Testis (tissue), 5 donors: ENCODE data around the gene UBE2E3. TPM values are rescaled to one million over a fixed set of nuclear protein-coding genes. Genes with fewer than 3 reads are reported as not detected.
"Not testable (repeated sequence)": the region's sequence is repeated elsewhere in the genome, so short reads cannot be mapped to it uniquely, and the experiment has no call there.

Experiments used
- DNase-seq: peaks from one replicate; pipeline ENCODE4 v3.0.0-alpha.2; 2019
- H3K27ac ChIP-seq, 2 donors: fragments of 200-600 bp; sonication (generic); one replicate each; pipeline ENCODE4 v1.5.1; 2019
- H3K27me3 ChIP-seq: fragments of 200-600 bp; sonication (generic); one replicate; pipeline ENCODE4 v1.5.1; 2019
- H3K36me3 ChIP-seq: fragments of 200-600 bp; sonication (generic); one replicate; pipeline ENCODE4 v1.5.1; 2017; ENCODE audit warnings: low read depth; ENCODE audit errors: missing control alignments
- H3K4me1 ChIP-seq: fragments of 200-600 bp; sonication (generic); one replicate; pipeline ENCODE4 v1.5.1; 2019
- H3K4me3 ChIP-seq, 2 donors: fragments of 200-600 bp; sonication (generic); one replicate each; pipeline ENCODE4 v1.5.1; 2017 to 2019
- H3K9me3 ChIP-seq: fragments of 200-600 bp; sonication (generic); one replicate; pipeline ENCODE4 v1.5.1; 2017
- CTCF ChIP-seq, 3 experiments: fragments of 450-650 bp in 2 of 3; fragments of 200-600 bp in 1 of 3; sonication (generic) in 1 of 3; IDR thresholded peaks; one replicate each; pipeline ENCODE4 v1.5.1; 2016 to 2019; ENCODE audit warnings: antibody characterized with exemption in 3 of 3, mild to moderate bottlenecking in 2 of 3, moderate library complexity in 1 of 3
- POLR2A ChIP-seq: fragments of 450-650 bp; IDR thresholded peaks from one replicate; pipeline ENCODE4 v1.6.1; 2017; ENCODE audit warnings: antibody characterized with exemption, mild to moderate bottlenecking, moderate library complexity
- WGBS, 2 donors: methylation state at CpG; one replicate each; pipeline ENCODE4 v1.1.5; 2018; 5-methylcytosine and 5-hydroxymethylcytosine counted together
- intact Hi-C: fragments of 100-400 bp; cut with DNase I; formaldehyde crosslinking; loops from one replicate; pipeline ENCODE4 v1.15.1; 2023; ENCODE audit warnings: low total_unique reads
- long read RNA-seq, 2 donors: transcript quantifications; one replicate each; lab custom pipeline, GENCODE V29; 2026
- polyA plus RNA-seq: library from polyadenylated mRNA; stranded (reverse); fragments of 350-450 nt; fragmentation: Illumina TruSeq; extraction: RNeasy Lipid Tissue Mini Kit (QIAGEN cat#74804); gene quantifications from one replicate; pipeline ENCODE4 v1.2.3, GENCODE V29; 2014; ENCODE audit warnings: low read depth, low replicate concordance; ENCODE audit not compliant: insufficient read depth
- total RNA-seq, 2 donors: library from RNA; depleted of rRNA; stranded (reverse); fragments of >200 nt; gene quantifications; one replicate each; pipeline ENCODE4 v1.2.3, GENCODE V29; 2016

The UBE2E3 gene
- 100 to 1,000 TPM; 113 to 138 TPM for total RNA-seq
- 111 TPM for polyA plus RNA-seq
- long read RNA-seq, donor 1, transcript UBE2E3-202 (6 exons, 1,570 nt): major isoform, 52 of 93 reads
- long read RNA-seq, donor 1, partial matches to known transcripts: 39 of 93 reads
- long read RNA-seq, donor 1, other reads (novel, unspliced or antisense): 0 of 93 reads
- long read RNA-seq, donor 2, transcript UBE2E3-202 (6 exons, 1,570 nt): major isoform, 33 of 84 reads
- long read RNA-seq, donor 2, partial matches to known transcripts: 41 of 84 reads
- long read RNA-seq, donor 2, other reads (novel, unspliced or antisense): 7 of 84 reads

GRCh38 chr2:180980106-180980942 lies at the start of gene UBE2E3:
Gene UBE2E3 (plus strand): TSS chr2:180980605. CDS start chr2:180982043, 1,438 bp downstream.
- WGBS, 2 donors: 0 to 1% methylated on average over 13 to 29 of the region's 106 CpGs
- H3K27ac ChIP-seq: peak within 1 kb of the TSS; percentile 80 to 96
- intact Hi-C loops: no loop called here
- no peaks in the 10 kb centered on the region for H3K9me3 ChIP-seq
- H3K27me3 ChIP-seq: no peaks in the 10 kb centered on the region
- H3K4me3 ChIP-seq: peak within 1 kb of the TSS; percentile 70 to 78
- TF ChIP-seq CTCF (IDR thresholded peaks at IDR 0.05): peak; percentile 65 to 80 (median 71)
- no peak for TF ChIP-seq POLR2A
- H3K36me3 ChIP-seq: no peaks in the 10 kb centered on the region
- peaks cover 28% of the 10 kb centered on the region for H3K4me1 ChIP-seq
- DNase-seq: peak; percentile 85

GRCh38 chr2:180931841-180932240 lies 48.6 kb upstream of the UBE2E3 start:
- intact Hi-C loops: no loop called here
- no peak for TF ChIP-seq CTCF (IDR thresholded peaks at IDR 0.05)
- TF ChIP-seq POLR2A: no peak
- DNase-seq: no peak
- Histone ChIP-seq H3K9me3 (no peaks in the 10 kb centered on the region), H3K27ac (no peak overlapping the region), H3K36me3 (no peaks in the 10 kb centered on the region), H3K4me3 (no peak overlapping the region), H3K27me3 (no peaks in the 10 kb centered on the region), H3K4me1 (peaks cover 6% of the 10 kb centered on the region)

DNA sequence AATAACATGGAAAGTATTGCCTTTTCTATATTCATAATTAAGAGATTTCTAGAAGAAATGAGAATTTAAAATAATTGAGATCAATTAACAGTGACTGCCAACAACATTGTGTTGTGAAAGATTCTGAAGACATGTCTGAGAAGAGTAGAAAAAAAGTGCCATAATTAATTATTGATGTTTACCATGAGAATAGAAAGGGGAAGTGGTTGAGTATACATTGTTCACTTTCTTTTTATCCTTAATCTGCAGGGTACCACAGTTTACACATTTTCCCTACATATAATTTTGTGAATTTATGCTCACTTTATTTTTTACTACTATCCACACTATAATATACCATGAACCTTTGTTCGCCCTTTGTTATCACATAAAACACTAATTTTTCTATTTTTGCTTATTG lies 47.1 kb upstream of the UBE2E3 start:
- 83 to 88% methylated on average over 1 of the region's 1 CpG for WGBS, 2 donors

DNA sequence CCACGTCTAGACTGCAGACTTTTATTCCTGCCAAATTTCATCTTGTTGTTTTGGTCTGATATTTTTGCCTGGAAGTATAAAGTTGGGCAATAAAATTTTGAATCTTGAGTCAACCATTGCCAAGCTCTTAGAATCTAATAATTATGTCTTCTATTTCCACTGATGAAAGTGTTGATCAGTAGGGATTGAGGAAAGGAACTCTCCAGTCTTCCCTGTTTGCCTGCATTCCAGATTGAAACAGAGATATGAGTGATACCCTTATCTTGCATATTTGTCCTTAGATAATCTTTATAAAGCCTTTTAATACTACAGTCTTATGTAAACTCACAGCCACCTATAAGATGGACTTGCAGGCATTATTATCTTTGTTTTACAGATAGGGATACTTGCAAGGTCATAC lies 45.5 kb upstream of the UBE2E3 start:
- intact Hi-C loops: no loop called here
- Histone ChIP-seq H3K36me3 (no peaks in the 10 kb centered on the region), H3K4me1 (peaks cover 6% of the 10 kb centered on the region), H3K4me3 (no peak overlapping the region), H3K27ac (no peak overlapping the region), H3K27me3 (no peaks in the 10 kb centered on the region), H3K9me3 (no peaks in the 10 kb centered on the region)
- DNase-seq: no peak
- WGBS, 2 donors: 50 to 66% methylated on average over 1 of the region's 1 CpG
- no peak for TF ChIP-seq CTCF (IDR thresholded peaks at IDR 0.05)
- TF ChIP-seq POLR2A: no peak

More for the DNA sequence above, 47.1 kb upstream of the UBE2E3 start:
- Histone ChIP-seq H3K4me1 (peaks cover 6% of the 10 kb centered on the region), H3K4me3 (no peak overlapping the region), H3K27me3 (no peaks in the 10 kb centered on the region), H3K27ac (no peak overlapping the region), H3K9me3 (no peaks in the 10 kb centered on the region), H3K36me3 (no peaks in the 10 kb centered on the region)
- DNase-seq: no peak
- TF ChIP-seq CTCF (IDR thresholded peaks at IDR 0.05): no peak
- no peak for TF ChIP-seq POLR2A
- intact Hi-C loops: no loop called here

GRCh38 chr2:180937480-180937879 lies 42.9 kb upstream of the UBE2E3 start:
- WGBS, 2 donors: 74 to 81% methylated on average over 3 of the region's 3 CpGs

More at GRCh38 chr2:180937480-180937879, 42.9 kb upstream of the UBE2E3 start:
- H3K27me3 ChIP-seq, H3K4me1 ChIP-seq, H3K36me3 ChIP-seq, DNase-seq, H3K4me3 ChIP-seq, intact Hi-C loops, H3K27ac ChIP-seq, H3K9me3 ChIP-seq: not testable (repeated sequence)
